PFSK-1 (cell line): Measurements from ENCODE around the gene CDC123.

ENCODE experiments used
- FOXP2 ChIP-seq: optimal IDR thresholded peaks from 2 replicates; pipeline ENCODE3; 2011; ENCODE audit warnings: borderline replicate concordance, control low read depth, inconsistent platforms; ENCODE audit not compliant: insufficient read depth; ENCODE audit errors: extremely low read length, extremely low read depth
- POLR2AphosphoS5 ChIP-seq: IDR thresholded peaks from 2 replicates; pipeline ENCODE4 v1.6.1; 2012; ENCODE audit warnings: low read depth, mild to moderate bottlenecking, control low read depth, low read length, moderate library complexity
- REST ChIP-seq, 2 experiments: IDR thresholded peaks; 2 replicates each; pipeline versions ENCODE4 v1.6.1 to v1.8.0; 2011 to 2012; ENCODE audit warnings: low read depth in 2 of 2, low read length in 2 of 2, control low read depth in 1 of 2, inconsistent platforms in 1 of 2, mild to moderate bottlenecking in 1 of 2, moderate library complexity in 1 of 2; ENCODE audit not compliant: insufficient read depth in 1 of 2
- SIN3A ChIP-seq: IDR thresholded peaks from 2 replicates; pipeline ENCODE4 v1.6.1; 2012; ENCODE audit warnings: mild to moderate bottlenecking, low read length, moderate library complexity, borderline replicate concordance; ENCODE audit not compliant: insufficient read depth
- TAF1 ChIP-seq: IDR thresholded peaks from 2 replicates; pipeline ENCODE4 v1.6.1; 2012; ENCODE audit warnings: low read length, control low read depth, borderline replicate concordance; ENCODE audit not compliant: insufficient read depth

The CDC123 gene

GRCh38 chr10:12160664-12161063, 35.3 kb upstream of the CDC123 start:
- TF ChIP-seq REST (IDR thresholded peaks at IDR 0.05; ENCODE audit: insufficient read depth in 1 of 2, low read depth in 2 of 2, low read length in 2 of 2) = no peak
- no peak for TF ChIP-seq SIN3A
- no peak for TF ChIP-seq TAF1
- no peak for TF ChIP-seq POLR2AphosphoS5

- TF ChIP-seq POLR2AphosphoS5 = no peak
- no peak for TF ChIP-seq SIN3A
- TF ChIP-seq REST (IDR thresholded peaks at IDR 0.05; ENCODE audit: insufficient read depth in 1 of 2, low read depth in 2 of 2, low read length in 2 of 2) = no peak
- TF ChIP-seq TAF1 = no peak
- no peak for TF ChIP-seq FOXP2
These were observed 33.1 kb upstream of the CDC123 start for GRCh38 chr10:12162927-12163326.

GRCh38 chr10:12164085-12164484, 31.9 kb upstream of the CDC123 start:
- no peak for TF ChIP-seq FOXP2
- TF ChIP-seq POLR2AphosphoS5 = no peak
- TF ChIP-seq SIN3A = no peak
- TF ChIP-seq REST (IDR thresholded peaks at IDR 0.05; ENCODE audit: insufficient read depth in 1 of 2, low read depth in 2 of 2, low read length in 2 of 2) = no peak
- no peak for TF ChIP-seq TAF1

- TF ChIP-seq FOXP2 = no peak
- TF ChIP-seq SIN3A = no peak
- no peak for TF ChIP-seq REST (IDR thresholded peaks at IDR 0.05; ENCODE audit: insufficient read depth in 1 of 2, low read depth in 2 of 2, low read length in 2 of 2)
- no peak for TF ChIP-seq POLR2AphosphoS5
These were observed 31.0 kb upstream of the CDC123 start for GRCh38 chr10:12165036-12165435.
